Mucosa of rectum (tissue), 2 donors: ENCODE measurements around the gene GIGYF2.

Source experiments
- H3K27ac ChIP-seq, 2 donors: one replicate each; pipeline ENCODE4 v1.7.0; 2013; ENCODE audit warnings: inconsistent platforms in 2 of 2, low read depth in 2 of 2, low read length in 2 of 2
- H3K27me3 ChIP-seq, 2 donors: one replicate each; pipeline ENCODE4 v1.7.0; 2013; ENCODE audit warnings: low read length in 2 of 2; ENCODE audit not compliant: control insufficient read depth in 2 of 2, insufficient read depth in 2 of 2
- H3K36me3 ChIP-seq, 2 donors: one replicate each; pipeline ENCODE4 v1.7.0; 2013; ENCODE audit warnings: low read length in 2 of 2; ENCODE audit not compliant: control insufficient read depth in 2 of 2, insufficient read depth in 2 of 2
- H3K4me1 ChIP-seq, 2 donors: one replicate each; pipeline ENCODE4 v1.7.0; 2013; ENCODE audit warnings: low read length in 2 of 2, mild to moderate bottlenecking in 1 of 2; ENCODE audit not compliant: control insufficient read depth in 2 of 2, insufficient read depth in 2 of 2
- H3K4me3 ChIP-seq, 2 donors: one replicate each; pipeline ENCODE4 v1.7.0; 2013; ENCODE audit warnings: low read length in 2 of 2
- H3K9ac ChIP-seq, 2 donors: one replicate each; pipeline ENCODE4 v1.7.0; 2013; ENCODE audit warnings: low read length in 2 of 2, low read depth in 1 of 2, mild to moderate bottlenecking in 1 of 2
- H3K9me3 ChIP-seq, 2 donors: one replicate each; pipeline ENCODE4 v1.7.0; 2013; ENCODE audit warnings: low read length in 2 of 2; ENCODE audit not compliant: control insufficient read depth in 2 of 2
- donor health status: healthy.
- donor health status: Normal muscosa, but diverticular disease.

GIGYF2 gene

GRCh38 chr2:232880764-232881351 lies 183.7 kb downstream of the GIGYF2 start:
- H3K4me3 ChIP-seq, result no peak overlapping the region
- H3K27me3 ChIP-seq, result no peaks in the 10 kb centered on the region
- no peaks in the 10 kb centered on the region for H3K4me1 ChIP-seq
- H3K27ac ChIP-seq, result no peak overlapping the region
- no peak overlapping the region for H3K9ac ChIP-seq
- H3K36me3 ChIP-seq, result peaks cover 20 to 25% of the 10 kb centered on the region in 2 donors
- no peaks in the 10 kb centered on the region for H3K9me3 ChIP-seq

GRCh38 chr2:232882085-232882484 lies 185.0 kb downstream of the GIGYF2 start:
- Histone ChIP-seq H3K9me3 (no peaks in the 10 kb centered on the region), H3K36me3 (peaks cover 23 to 30% of the 10 kb centered on the region in 2 donors), H3K27me3 (no peaks in the 10 kb centered on the region), H3K4me1 (no peaks in the 10 kb centered on the region), H3K27ac (no peak overlapping the region), H3K9ac (no peak overlapping the region), H3K4me3 (no peak overlapping the region)

- no peaks in the 10 kb centered on the region for H3K4me1 ChIP-seq
- H3K36me3 ChIP-seq, result peaks cover 23 to 29% of the 10 kb centered on the region in 2 donors
- H3K4me3 ChIP-seq, result no peak overlapping the region
- H3K27ac ChIP-seq, result no peak overlapping the region
- no peak overlapping the region for H3K9ac ChIP-seq
- no peaks in the 10 kb centered on the region for H3K27me3 ChIP-seq
- H3K9me3 ChIP-seq, result no peaks in the 10 kb centered on the region
These were observed 185.5 kb downstream of the GIGYF2 start for GRCh38 chr2:232882505-232883115.

GRCh38 chr2:232883116-232883721 lies 186.1 kb downstream of the GIGYF2 start:
- no peak overlapping the region for H3K4me3 ChIP-seq
- no peak overlapping the region for H3K27ac ChIP-seq
- H3K4me1 ChIP-seq, result no peaks in the 10 kb centered on the region
- H3K9me3 ChIP-seq, result no peaks in the 10 kb centered on the region
- no peak overlapping the region for H3K9ac ChIP-seq
- H3K27me3 ChIP-seq, result no peaks in the 10 kb centered on the region
- H3K36me3 ChIP-seq, result peaks cover 23 to 28% of the 10 kb centered on the region in 2 donors

- Histone ChIP-seq H3K4me3 (no peak overlapping the region), H3K9me3 (no peaks in the 10 kb centered on the region), H3K4me1 (no peaks in the 10 kb centered on the region), H3K36me3 (peaks cover 25 to 28% of the 10 kb centered on the region in 2 donors), H3K27me3 (no peaks in the 10 kb centered on the region), H3K27ac (no peak overlapping the region), H3K9ac (no peak overlapping the region)
These were observed 186.9 kb downstream of the GIGYF2 start for GRCh38 chr2:232884001-232884421.

GRCh38 chr2:232884549-232885263 lies 187.6 kb downstream of the GIGYF2 start:
- no peaks in the 10 kb centered on the region for H3K27me3 ChIP-seq
- no peaks in the 10 kb centered on the region for H3K4me1 ChIP-seq
- H3K9me3 ChIP-seq, result no peaks in the 10 kb centered on the region
- peaks cover 25 to 28% of the 10 kb centered on the region in 2 donors for H3K36me3 ChIP-seq
- H3K4me3 ChIP-seq, result no peak overlapping the region
- H3K9ac ChIP-seq, result no peak overlapping the region
- no peak overlapping the region for H3K27ac ChIP-seq

- Histone ChIP-seq H3K4me1 (no peaks in the 10 kb centered on the region), H3K4me3 (no peak overlapping the region), H3K27ac (no peak overlapping the region), H3K27me3 (no peaks in the 10 kb centered on the region), H3K9me3 (no peaks in the 10 kb centered on the region), H3K36me3 (peaks cover 25 to 28% of the 10 kb centered on the region in 2 donors), H3K9ac (no peak overlapping the region)
These were observed 188.3 kb downstream of the GIGYF2 start for GRCh38 chr2:232885264-232885961.

- peaks cover 29 to 30% of the 10 kb centered on the region in 2 donors for H3K36me3 ChIP-seq
- H3K27ac ChIP-seq, result no peak overlapping the region
- H3K27me3 ChIP-seq, result no peaks in the 10 kb centered on the region
These were observed 189.0 kb downstream of the GIGYF2 start for GRCh38 chr2:232886176-232886575.

GRCh38 chr2:232886632-232887031 lies 189.5 kb downstream of the GIGYF2 start:
- no peak overlapping the region for H3K27ac ChIP-seq
- no peaks in the 10 kb centered on the region for H3K27me3 ChIP-seq
- no peak overlapping the region for H3K4me3 ChIP-seq
- no peak overlapping the region for H3K9ac ChIP-seq
- H3K36me3 ChIP-seq, result peaks cover 29 to 30% of the 10 kb centered on the region in 2 donors
- no peaks in the 10 kb centered on the region for H3K9me3 ChIP-seq
- H3K4me1 ChIP-seq, result no peaks in the 10 kb centered on the region

More at GRCh38 chr2:232886176-232886575, 189.0 kb downstream of the GIGYF2 start:
- Histone ChIP-seq H3K4me1 (no peaks in the 10 kb centered on the region), H3K9ac (no peak overlapping the region), H3K9me3 (no peaks in the 10 kb centered on the region), H3K4me3 (no peak overlapping the region)
